Measurements from ENCODE around the gene LCNL1. TPM values are rescaled to one million over a fixed set of nuclear protein-coding genes. Genes with fewer than 3 reads are reported as not detected.

The LCNL1 gene
- total RNA-seq, 1 donor: 3.5 TPM

DNA sequence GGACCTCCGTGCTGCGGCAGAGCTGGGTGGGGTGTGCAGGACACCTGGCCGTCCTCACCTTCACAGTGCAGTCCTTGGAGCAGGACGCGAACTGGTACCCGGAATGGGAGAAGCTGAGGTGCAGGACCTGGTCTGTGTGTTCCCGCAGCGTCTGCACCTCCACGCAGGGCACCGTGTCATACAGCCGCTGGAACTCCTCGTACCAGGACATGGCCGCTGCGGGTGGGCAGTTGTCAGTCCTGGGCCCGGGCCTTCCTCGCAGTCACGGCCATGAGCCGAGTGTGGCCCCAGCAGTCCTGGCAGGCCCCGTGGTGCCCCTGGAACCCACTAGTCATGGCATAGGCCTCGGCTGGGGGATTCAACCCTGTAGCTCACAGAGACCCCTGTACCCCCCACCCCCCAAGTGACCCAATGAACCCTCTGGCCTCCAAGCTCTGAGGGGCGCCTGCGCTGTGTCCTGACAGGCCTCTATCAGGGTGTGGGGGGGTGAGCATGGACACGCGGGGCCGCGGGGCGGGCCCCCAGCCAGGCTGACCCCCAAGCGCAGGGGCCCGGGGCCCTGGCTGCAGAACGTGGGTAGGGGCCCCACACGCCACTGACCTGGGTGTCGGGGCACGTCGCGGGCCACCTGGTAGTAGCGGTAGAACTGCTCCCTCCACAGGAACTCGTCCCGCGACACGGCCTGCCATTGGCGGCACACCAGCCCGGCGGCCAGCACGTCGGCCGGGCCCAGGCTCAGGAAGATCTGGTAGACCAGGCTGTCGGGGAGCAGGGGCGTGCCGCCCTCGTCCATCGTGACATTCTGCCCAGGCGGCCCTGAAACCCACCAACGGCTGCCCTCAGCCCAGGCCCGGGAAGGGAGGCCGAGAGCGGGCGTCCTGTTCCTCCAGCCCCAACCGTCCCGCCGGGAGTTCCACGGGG lies 39.2 kb upstream of the LCNL1 start:
- H3K4me3 ChIP-seq (ENCODE audit: low read depth, low read length): peak overlapping the region; percentile 84
- no peak for TF ChIP-seq CTCF (IDR thresholded peaks at IDR 0.05; ENCODE audit: insufficient read depth, low read depth, low read length)
- peak; percentile 32 for DNase-seq (ENCODE audit: low read depth)

DNA sequence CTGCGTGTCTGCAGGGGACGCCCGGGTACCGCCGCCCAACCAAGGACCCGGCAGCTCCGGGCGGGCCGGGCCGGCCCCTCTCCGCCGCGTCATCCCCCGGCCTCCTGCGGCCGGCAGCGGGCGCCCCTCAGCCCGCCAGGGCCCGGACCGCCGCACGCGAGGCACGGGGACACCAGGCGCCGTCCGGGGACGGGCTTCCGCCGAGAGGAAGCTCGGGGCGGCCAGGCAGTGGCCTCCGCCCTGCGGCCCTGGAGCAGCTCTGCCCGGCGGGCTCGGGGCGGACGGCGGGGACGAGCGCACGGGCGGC lies 38.6 kb upstream of the LCNL1 start:
- DNase-seq (ENCODE audit: low read depth): peak; percentile 65
- TF ChIP-seq CTCF (IDR thresholded peaks at IDR 0.05; ENCODE audit: insufficient read depth, low read depth, low read length): no peak
- H3K4me3 ChIP-seq (ENCODE audit: low read depth, low read length): peak overlapping the region; percentile 84

- peak; percentile 93 for DNase-seq (ENCODE audit: low read depth)
- H3K4me3 ChIP-seq (ENCODE audit: low read depth, low read length): peak within 1 kb of the TSS; percentile 84
- TF ChIP-seq CTCF (IDR thresholded peaks at IDR 0.05; ENCODE audit: insufficient read depth, low read depth, low read length): peak; percentile 92
Observed at GRCh38 chr9:136944519-136945332, 38.1 kb upstream of the LCNL1 start, which contains the start of the genes C8G and FBXW5. C8G (plus strand) TSS chr9:136945243; CDS start chr9:136945321, 78 bp downstream. FBXW5 (minus strand) TSS chr9:136944738; CDS start chr9:136944083, 655 bp downstream.

- no peak for TF ChIP-seq CTCF (IDR thresholded peaks at IDR 0.05; ENCODE audit: insufficient read depth, low read depth, low read length)
- no peak for DNase-seq (ENCODE audit: low read depth)
- no peak overlapping the region for H3K4me3 ChIP-seq (ENCODE audit: low read depth, low read length)
Observed at GRCh38 chr9:136945333-136946227, 37.2 kb upstream of the LCNL1 start.

DNA sequence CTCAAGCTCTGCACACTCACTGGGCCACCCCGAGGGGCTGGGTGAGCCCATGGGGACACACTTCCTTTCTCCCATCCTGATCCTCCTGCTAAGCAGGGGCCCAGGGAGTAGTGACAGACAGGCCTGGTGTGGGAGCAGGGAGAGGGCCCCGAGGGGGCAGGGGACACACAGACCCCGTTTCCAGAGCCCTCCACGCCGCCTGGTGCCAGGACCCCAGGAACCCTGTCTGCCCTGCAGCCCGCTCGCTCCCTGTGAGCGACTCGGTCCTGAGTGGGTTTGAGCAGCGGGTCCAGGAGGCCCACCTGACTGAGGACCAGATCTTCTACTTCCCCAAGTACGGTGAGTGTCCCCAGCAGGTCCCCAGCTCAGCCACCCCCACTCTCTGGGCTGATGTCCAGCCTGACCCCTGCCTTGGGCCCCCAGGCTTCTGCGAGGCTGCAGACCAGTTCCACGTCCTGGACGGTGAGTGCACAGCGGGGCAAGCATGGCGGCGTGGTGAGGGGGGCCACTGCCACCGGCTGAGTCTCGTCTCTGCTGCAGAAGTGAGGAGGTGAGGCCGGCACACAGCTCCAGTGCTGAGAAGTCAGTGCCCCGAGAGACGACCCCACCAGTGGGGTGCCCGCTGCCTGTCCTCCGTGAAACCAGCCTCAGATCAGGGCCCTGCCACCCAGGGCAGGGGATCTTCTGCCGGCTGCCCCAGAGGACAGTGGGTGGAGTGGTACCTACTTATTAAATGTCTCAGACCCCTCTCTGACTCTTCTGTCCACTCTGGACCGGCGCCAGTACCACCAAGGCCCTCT lies 36.4 kb upstream of the LCNL1 start:
- DNase-seq (ENCODE audit: low read depth): no peak
- H3K4me3 ChIP-seq (ENCODE audit: low read depth, low read length): no peak overlapping the region
- no peak for TF ChIP-seq CTCF (IDR thresholded peaks at IDR 0.05; ENCODE audit: insufficient read depth, low read depth, low read length)

All from fibroblast of villous mesenchyme (primary cell).